NCI-H1436 treated with DMSO at 0.1 percent for 48 hours (cell line): Measurements from ENCODE around the gene NFAT5.
"Not testable (repeated sequence)": the region's sequence is repeated elsewhere in the genome, so short reads cannot be mapped to it uniquely, and the experiment has no call there.

Experiments used
- DNase-seq: peaks from one replicate; lab custom pipeline; 2025; lab: John Stamatoyannopoulos, UW

Gene NFAT5

GRCh38 chr16:69553332-69553731 lies 12.4 kb upstream of the NFAT5 start:
- no peak for DNase-seq

GRCh38 chr16:69554495-69554894 lies 11.3 kb upstream of the NFAT5 start:
- DNase-seq: no peak

- no peak for DNase-seq
Measured at GRCh38 chr16:69555437-69555836, 10.3 kb upstream of the NFAT5 start.

GRCh38 chr16:69555867-69556266 lies 9.9 kb upstream of the NFAT5 start:
- no peak for DNase-seq

- no peak for DNase-seq
Measured at GRCh38 chr16:69559164-69559563, 6.6 kb upstream of the NFAT5 start.

- not testable (repeated sequence) for DNase-seq
Measured at GRCh38 chr16:69561367-69561766, 4.4 kb upstream of the NFAT5 start.

- DNase-seq: no peak
Measured at GRCh38 chr16:69561901-69562300, 3.9 kb upstream of the NFAT5 start.

- no peak for DNase-seq
Measured at GRCh38 chr16:69562813-69563212, 3.0 kb upstream of the NFAT5 start.

GRCh38 chr16:69563605-69564580 lies 1.9 kb upstream of the NFAT5 start:
- DNase-seq: no peak

GRCh38 chr16:69564845-69565670 lies 708 bp upstream of the NFAT5 start:
- no peak for DNase-seq

- DNase-seq: no peak
Measured at GRCh38 chr16:69566240-69566980, 644 bp downstream of the NFAT5 start.

- no peak for DNase-seq
Measured at GRCh38 chr16:69566981-69567680, 1.4 kb downstream of the NFAT5 start.

- DNase-seq: no peak
Measured at GRCh38 chr16:69568676-69569075, 2.9 kb downstream of the NFAT5 start.

GRCh38 chr16:69578771-69579170 lies 13.0 kb downstream of the NFAT5 start:
- not testable (repeated sequence) for DNase-seq

GRCh38 chr16:69579783-69580481 lies 14.2 kb downstream of the NFAT5 start:
- no peak for DNase-seq

- no peak for DNase-seq
Measured at GRCh38 chr16:69581297-69581696, 15.5 kb downstream of the NFAT5 start.

- DNase-seq: not testable (repeated sequence)
Measured at GRCh38 chr16:69584493-69584892, 18.7 kb downstream of the NFAT5 start.

- DNase-seq: no peak
Measured at GRCh38 chr16:69589434-69590269, 23.9 kb downstream of the NFAT5 start.

- DNase-seq: no peak
Measured at GRCh38 chr16:69590590-69590989, 24.8 kb downstream of the NFAT5 start.

GRCh38 chr16:69593751-69594255 lies 28.0 kb downstream of the NFAT5 start:
- DNase-seq: no peak
